HG03457 (cell line): ENCODE data around the gene P4HTM.
A peak's percentile ranks its signal among the peaks of the same experiment; 100 is the strongest.

Experiments
- ATAC-seq: cut with Tn5 transposase; IDR thresholded peaks from one replicate; pipeline ENCODE4 v1.9.1; 2021; ENCODE audit warnings: moderate number of reproducible peaks; ENCODE audit not compliant: unreplicated experiment

Gene P4HTM

DNA sequence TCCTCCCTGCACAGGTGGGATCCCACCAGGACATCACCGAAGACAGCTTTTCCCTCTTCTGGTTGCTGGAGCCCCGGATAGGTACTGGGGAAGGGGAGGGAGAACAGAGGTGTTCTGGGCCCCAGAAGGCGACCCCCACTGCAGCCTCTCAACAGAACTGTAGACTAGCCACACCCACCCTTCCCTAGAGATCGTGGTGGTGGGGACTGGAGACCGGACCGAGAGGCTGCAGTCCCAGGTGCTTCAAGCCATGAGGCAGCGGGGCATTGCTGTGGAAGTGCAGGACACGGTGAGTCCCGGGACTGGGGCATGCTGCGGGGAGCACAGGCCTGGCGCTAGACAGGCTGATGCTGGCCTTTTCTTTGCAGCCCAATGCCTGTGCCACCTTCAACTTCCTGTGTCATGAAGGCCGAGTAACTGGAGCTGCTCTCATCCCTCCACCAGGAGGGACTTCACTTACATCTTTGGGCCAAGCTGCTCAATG lies 32.7 kb downstream of the P4HTM start:
- no peak for ATAC-seq

DNA sequence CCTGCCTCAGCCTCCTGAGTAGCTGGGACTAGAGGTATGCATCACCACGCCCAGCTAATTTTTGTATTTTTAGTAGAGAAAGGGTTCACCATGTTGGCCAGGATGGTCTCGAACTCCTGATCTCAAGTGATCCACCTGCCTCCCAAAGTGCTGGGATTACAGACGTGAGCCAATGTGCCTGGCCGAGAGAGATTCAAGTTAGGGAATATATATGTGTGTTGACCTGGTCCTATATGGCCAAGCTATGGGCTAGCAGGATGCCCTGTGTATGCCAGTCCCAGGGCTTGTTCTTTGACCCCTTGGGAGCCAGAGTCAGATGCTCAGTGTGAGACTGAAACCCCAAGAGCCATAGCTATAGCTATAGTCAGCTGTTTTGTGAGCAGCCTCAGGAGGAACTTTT lies 33.7 kb downstream of the P4HTM start:
- ATAC-seq: no peak

DNA sequence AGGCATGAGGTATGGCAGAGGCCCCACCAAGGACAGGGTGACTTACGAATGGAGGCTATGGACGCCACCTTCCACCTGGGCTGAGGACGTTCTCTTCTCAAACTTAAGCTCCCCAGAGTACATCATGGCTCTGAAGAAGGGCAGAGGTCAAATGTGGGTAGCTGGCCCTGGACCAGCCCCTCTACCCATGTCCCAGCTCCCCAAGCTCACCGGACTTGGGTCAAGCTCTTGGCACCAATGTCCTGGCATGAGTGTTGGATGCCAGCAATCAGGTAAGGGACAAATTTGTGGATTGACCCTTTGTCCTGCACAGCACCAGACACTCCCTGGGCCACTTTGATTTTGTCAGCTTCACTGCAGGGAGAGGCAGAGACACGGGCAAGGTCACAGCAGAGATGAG lies 34.4 kb downstream of the P4HTM start:
- no peak for ATAC-seq

DNA sequence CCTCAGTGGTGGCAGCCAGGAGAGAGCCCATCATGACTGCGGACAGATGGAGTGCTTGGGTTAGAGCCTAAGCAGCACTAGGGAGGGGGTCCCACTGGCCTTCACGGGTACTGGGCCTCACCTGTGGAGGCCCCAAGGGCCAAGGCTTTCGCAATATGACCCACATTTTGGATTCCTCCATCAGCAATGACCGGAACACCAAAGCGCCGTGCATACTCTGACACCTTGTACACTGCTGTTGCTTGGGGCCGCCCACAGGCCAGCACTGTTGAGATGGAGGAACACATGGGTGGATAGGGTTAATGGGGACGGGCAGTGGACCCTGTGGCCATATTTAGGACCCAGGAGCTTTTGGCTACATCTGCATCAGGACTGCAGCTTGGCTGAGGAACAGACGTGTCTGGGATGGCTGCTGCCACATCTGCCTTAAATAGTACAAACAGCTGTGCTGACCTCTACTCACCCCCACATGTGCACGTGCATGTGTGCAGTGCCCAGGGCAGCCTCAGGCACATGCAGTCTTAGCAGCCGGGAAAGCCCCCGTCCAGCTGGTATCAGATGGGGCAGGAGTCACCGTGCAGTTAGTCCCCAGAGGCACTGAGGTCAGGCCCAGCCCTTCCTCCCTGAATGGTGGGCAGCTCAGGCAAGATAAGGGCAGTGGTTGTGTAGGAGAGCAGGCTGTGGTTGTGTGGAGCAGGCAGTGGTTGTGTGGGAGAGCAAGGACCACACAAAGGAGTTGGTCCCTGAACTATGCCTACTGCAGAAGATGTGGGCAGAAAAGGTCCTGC lies 35.2 kb downstream of the P4HTM start:
- no peak for ATAC-seq

DNA sequence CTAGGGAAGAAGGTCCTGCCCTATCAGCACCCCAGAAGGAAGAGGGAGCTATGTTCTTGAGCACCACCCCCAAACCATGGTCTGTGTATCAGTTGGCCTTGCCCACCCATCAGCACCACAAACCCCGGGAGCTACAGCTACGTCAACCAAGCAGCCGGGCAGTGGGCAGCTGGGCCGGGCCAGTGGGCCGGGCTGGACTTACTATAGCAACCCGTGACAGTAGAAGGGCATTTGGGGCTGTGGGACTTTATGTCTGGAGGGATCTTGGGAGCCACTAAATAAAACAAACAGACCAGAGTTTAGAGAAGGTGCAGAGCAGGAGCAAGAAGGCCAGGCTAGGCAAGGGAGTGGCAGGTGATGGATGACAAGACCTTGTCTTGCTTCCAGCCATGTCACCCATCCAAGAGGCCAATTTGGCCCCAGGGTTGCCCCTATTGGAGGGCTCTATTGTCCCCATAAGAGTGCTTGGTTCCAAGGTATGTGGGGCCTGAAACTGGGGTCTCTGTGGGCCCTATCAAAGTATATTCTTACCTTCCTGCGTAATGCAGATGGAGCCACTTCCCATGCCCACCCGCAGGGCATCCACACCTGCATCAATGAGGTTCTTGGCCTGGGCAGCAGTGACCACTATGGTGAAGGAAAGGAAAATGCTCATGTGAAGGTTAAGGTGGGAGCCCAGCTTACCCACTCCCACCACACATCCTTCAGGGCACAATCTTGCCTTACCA lies 35.9 kb downstream of the P4HTM start:
- ATAC-seq: no peak

DNA sequence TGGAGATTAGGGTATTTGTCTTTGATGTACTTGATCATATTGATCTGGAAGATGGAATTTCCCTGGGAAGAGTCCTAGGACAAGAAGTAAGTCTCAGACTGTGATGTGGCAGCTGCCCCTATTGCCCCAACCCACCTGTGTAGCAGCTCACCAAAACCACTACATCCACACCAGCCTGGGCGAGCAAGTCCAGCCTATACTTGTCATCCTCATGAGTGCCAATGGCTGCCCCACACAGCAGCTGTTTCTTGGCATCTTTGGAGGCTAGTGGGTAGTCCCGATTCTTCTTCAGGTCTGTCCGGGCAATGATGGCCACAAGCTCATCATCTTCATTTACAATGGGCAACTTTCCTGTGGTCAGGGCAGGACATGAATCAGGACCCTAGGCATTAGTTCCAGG lies 36.5 kb downstream of the P4HTM start:
- no peak for ATAC-seq

DNA sequence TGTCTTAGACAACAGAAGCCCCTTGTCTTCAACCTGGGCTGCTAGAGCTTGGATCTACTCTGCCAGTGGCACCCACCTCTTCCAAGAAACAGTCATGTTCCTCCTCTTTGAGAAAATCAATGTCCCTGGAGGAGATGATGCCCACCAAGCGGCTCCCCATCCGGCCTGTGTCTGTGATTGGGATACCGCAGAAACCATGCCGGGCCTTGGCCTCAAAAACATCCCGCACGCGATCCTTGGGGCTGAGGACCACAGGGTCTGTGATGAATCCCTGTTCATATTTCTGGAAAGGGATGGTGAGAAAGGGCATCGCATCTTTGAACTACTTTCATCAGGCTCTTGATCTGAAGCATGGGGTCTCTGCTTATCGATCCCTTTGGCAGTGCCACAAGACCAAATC lies 37.6 kb downstream of the P4HTM start:
- no peak for ATAC-seq

DNA sequence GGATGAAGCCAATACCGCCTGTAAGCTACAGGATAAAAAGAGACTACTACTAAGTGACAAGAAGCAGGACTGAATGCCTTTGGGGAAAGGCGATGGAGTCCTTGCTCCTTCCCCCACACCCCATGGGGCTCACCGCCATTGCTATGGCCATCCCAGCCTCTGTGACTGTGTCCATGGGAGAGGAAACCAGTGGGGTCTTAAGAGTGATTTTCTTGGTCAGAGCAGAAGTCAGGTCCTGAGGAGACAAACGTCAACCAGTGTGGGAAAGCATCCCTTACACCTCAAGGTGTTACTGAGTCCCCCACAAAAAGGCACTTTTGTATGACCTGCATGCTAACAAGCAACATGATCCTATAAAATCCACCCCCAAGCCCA lies 38.2 kb downstream of the P4HTM start:
- ATAC-seq: no peak

DNA sequence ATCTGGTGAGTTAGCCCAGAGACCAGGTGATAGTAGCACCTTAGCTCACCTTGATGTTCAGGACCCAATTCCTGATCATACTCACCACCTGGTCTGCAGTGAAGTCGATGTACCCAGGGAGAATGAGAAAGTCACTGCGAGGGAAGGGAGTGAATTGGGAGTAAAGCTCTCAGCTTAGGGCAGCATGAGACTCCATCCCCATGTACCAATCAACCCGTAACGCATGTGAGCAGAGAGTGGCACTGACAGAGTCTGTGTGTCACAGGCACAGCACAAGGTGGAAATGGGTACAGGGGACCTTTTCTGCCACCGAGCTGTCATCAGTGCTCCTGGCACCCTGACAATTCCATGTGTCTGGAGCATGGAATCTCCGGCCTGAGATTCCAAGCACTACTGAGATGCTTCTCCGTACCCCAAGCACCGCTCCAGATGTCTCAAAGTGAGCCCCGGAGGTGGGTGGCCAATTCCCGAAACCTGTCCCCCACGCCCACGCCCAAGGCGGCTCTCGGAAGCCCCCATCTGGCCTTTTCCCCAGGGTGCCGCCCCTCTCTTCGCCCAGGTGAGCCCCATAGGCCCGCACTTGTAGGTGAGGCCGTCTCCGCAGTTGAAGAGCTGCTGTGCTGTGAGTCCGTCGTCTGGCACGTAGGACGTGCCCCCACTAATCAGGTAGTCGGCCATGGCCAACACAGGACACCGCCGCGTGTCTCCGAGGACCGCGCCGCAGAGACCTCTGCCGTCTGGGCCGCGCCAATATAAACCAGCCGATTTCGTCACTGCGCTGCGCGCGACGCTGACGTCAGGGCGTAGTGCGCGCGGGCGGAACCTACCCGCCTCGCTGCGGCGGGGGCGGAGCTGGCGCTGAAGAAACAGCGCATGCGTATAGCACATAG lies 38.9 kb downstream of the P4HTM start, which contains the start of gene IMPDH2:
TSS of gene IMPDH2 (minus strand) at position 726 of the 890 bp plus-strand sequence. CDS start at position 678, 48 bp downstream.
- peak; percentile 79 for ATAC-seq

DNA sequence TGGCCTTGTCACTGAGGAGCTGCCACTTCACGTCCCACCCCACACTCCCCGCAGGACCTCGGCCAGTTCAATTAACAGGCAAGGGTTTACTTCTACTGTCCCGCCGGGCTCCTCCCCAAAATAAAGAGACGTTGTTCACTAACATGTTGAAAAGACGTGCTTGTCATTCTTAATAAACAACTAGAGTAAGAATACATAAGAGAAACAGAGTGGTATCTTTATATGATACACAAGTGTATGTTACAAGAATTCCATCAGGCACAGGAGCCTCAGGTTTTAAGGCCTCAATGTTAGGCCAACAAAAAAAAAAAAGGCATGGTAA lies 39.5 kb downstream of the P4HTM start:
- no peak for ATAC-seq

DNA sequence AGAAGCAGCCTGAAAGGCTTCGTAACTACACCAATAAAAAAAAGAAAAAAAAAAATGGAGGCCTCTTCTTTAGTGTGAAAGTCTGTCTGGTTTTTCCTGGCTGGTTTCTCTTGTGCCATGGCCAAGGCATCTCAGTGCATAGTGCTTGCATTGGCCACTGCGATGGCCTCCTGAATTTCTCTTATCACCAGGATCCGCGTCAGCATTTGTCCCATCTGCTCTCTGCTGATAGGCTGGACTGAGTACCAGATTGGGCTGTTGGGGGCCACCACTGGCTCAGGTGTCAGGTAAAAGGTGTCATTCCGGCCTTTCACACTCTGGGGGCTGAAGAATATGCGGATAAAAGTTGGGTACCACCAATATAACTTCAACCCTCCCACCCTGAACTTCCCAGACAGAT lies 40.3 kb downstream of the P4HTM start:
- no peak for ATAC-seq

DNA sequence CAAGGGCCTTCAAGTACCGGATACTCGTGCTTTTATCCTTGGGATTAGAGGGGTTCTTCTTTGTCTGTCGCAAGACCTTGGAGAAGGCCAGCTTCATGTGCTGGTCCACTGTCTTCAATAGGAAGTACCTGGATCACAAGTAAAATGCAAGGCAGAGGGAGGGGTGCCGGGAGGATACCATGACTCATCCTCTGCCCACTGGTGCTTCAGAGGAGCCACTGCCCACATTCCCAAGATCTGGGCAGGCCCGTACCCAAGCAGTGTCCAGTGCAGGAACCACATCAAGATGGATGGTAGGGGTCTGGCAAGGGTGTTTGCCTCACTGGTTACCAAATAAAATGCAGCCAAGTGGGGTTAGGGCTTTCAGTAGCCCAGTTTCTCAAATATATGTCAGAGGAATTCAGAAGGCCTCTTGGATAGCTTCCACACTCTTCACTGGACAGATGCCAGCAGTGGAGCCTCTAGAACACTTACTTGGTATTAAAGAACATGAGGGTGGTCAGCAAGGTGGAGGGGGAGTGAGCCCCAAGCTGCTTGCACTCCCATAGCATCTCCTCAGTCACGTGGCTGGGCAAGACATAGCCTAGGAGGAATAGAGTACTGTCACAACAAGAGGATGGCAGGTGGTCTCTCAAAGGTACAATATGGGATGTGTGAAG lies 42.7 kb downstream of the P4HTM start:
- ATAC-seq: no peak

DNA sequence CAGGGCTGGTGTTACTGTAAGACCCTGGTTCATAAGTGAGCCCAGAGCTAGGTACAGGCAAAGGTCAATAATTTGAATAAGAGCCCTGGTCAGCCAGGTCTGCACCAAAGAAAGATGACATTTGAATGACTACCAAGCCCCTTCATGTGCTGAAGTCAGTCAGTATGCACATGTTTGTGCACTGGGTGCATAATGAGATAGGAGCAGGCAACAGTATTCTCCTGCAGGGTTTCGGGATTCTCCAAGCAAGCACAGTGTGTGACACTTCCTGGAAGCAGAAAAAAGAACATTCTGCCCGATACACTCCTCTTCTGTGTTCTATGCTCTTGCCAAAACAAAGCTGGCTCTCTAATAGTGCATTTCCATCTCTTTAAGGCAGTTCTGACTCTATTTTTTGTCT lies 44.6 kb downstream of the P4HTM start:
- ATAC-seq: no peak

DNA sequence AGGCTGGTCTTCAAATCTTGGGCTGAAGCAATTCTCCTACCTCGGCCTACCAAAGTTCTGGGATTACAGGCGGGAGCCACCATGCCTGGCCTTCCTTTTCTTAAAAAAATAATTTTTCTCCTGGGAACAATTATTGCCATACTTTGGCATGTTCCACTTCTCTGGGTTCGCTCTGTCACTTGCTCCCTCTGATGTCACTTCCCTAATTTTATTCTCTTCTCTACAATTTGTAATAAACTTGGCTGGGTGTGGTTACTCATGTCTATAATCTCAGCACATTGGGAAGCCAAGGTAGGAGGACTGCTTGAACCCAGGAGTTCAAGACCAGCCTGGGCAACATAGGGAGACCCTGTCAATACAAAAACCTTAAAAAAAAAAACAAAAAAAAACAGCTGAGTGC lies 45.2 kb downstream of the P4HTM start:
- ATAC-seq: no peak

DNA sequence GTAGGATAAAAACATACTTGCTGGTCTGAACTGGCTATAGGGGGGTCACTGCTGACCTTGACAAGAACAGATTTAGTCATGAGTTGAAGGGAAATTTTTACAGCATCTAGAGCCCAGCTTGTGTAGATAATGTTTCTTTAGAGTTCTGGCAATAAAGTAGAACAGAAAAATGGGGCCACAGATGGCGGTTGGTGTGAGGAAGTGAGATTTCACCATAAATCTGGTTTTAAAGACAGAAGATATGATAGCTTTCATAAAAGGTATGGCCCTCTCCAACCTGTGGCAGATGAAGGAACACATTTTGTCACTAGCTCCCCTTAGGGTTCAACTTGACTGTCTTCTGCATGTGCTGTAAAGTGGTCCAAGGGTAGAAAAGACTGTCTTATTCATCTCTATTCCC lies 63.5 kb downstream of the P4HTM start:
- no peak for ATAC-seq

DNA sequence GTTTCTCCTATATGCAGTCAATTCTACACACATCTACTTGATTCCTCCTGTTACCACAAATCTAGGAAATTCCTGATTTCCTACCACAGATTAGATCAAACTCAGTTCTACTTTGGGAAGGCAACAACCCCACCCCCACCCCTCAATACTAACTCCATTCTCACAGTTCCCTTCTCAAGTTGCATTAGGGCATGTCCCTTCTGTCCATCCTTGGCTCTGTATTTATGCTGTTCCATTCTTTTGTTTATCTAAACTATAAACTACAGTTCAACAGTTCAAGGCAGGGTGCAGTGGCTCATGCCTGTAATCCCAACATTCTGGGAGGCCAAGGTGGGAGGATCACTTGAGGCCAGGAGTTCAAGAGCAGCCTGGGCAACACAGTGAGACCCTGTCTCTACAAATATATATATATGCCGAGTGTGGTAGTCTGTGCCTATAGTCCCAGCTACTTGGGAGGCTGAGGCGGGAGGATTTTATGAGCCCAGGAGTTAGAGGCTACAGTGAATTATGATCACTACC lies 64.4 kb downstream of the P4HTM start:
- ATAC-seq: no peak
